Transverse colon (tissue), 4 donors: ENCODE data around the gene TANGO6. TPM values are rescaled to one million over a fixed set of nuclear protein-coding genes. Genes with fewer than 3 reads are reported as not detected.

Experiments
- DNase-seq: peaks from one replicate; pipeline ENCODE4 v3.0.0-alpha.2; 2019
- H3K27ac ChIP-seq, 4 donors: fragments of 200-600 bp; sonication (generic); 2 replicates each; pipeline ENCODE4 v1.5.1; 2016 to 2018; ENCODE audit warnings: inconsistent platforms in 4 of 4
- H3K27me3 ChIP-seq: fragments of 200-600 bp; sonication (generic); 2 replicates; pipeline ENCODE4 v1.5.1; 2017; ENCODE audit warnings: inconsistent platforms
- H3K36me3 ChIP-seq, 4 donors: fragments of 200-600 bp; sonication (generic); 2 replicates each; pipeline ENCODE4 v1.5.1; 2017 to 2019; ENCODE audit warnings: inconsistent platforms in 4 of 4
- H3K4me1 ChIP-seq, 4 donors: fragments of 200-600 bp; sonication (generic); 2 replicates each; pipeline ENCODE4 v1.5.1; 2017 to 2020; ENCODE audit warnings: inconsistent platforms in 4 of 4
- H3K4me3 ChIP-seq, 4 donors: fragments of 200-600 bp; sonication (generic); 1 replicate in 1 of 4; 2 replicates in 3 of 4; pipeline versions ENCODE4 v1.5.1 to v1.6.1; 2017 to 2019; ENCODE audit warnings: inconsistent platforms in 4 of 4
- H3K9me3 ChIP-seq, 2 donors: fragments of 200-600 bp; sonication (generic); 2 replicates each; pipeline ENCODE4 v1.5.1; 2017 to 2019; ENCODE audit warnings: inconsistent platforms in 2 of 2
- EP300 ChIP-seq: sonication (generic); formaldehyde crosslinking; IDR thresholded peaks from one replicate; pipeline ENCODE4 v1.6.1; 2017; ENCODE audit warnings: antibody characterized with exemption, low read depth
- POLR2A ChIP-seq: fragments of 450-650 bp; IDR thresholded peaks from one replicate; pipeline ENCODE4 v1.6.1; 2016; ENCODE audit warnings: antibody characterized with exemption, mild to moderate bottlenecking, moderate library complexity
- POLR2AphosphoS5 ChIP-seq, 3 donors: sonication (generic); formaldehyde crosslinking; IDR thresholded peaks; one replicate each; pipeline ENCODE4 v1.6.1; 2016; ENCODE audit warnings: antibody characterized with exemption in 3 of 3
- whole genome bisulfite sequencing, 2 donors: methylation state at CpG; one replicate each; pipeline ENCODE4 v1.1.5; 2018; ENCODE audit warnings: low coverage in 1 of 2; 5-methylcytosine and 5-hydroxymethylcytosine counted together
- in situ Hi-C, 4 donors: fragments of 200-750 bp; cut with MboI; loops; one replicate each; pipeline versions ENCODE4 v1.15.0 to v1.15.1; 2017; ENCODE audit warnings: low sequenced_read_pairs in 3 of 4, low pct_ligation_motif_present in 1 of 4, low pct_unique_long_range_greater_than_20kb in 1 of 4
- intact Hi-C: fragments of 100-400 bp; cut with DNase I; formaldehyde crosslinking; loops from one replicate; pipeline ENCODE4 v1.15.1; 2023; ENCODE audit warnings: low total_unique reads
- total RNA-seq, 4 donors: library from RNA; depleted of rRNA; stranded (reverse); fragments of >200 nt; gene quantifications; one replicate each; pipeline ENCODE4 v1.1.0, GENCODE V29; 2016
- TF ChIP-seq, protein P1 (sequence below), 5 experiments: fragments of 200-600 bp in 3 of 5; fragments of 450-650 bp in 2 of 5; sonication (generic) in 3 of 5; IDR thresholded peaks; 1 replicate in 2 of 5; 2 replicates in 3 of 5; pipeline ENCODE4 v1.5.1; 2016 to 2017; ENCODE audit warnings: antibody characterized with exemption in 5 of 5, inconsistent platforms in 3 of 5, mild to moderate bottlenecking in 2 of 5, moderate library complexity in 1 of 5

Gene TANGO6
- total RNA-seq, 4 donors from 2014 or later: 10.6 to 55.4 (median 22.8) TPM

DNA sequence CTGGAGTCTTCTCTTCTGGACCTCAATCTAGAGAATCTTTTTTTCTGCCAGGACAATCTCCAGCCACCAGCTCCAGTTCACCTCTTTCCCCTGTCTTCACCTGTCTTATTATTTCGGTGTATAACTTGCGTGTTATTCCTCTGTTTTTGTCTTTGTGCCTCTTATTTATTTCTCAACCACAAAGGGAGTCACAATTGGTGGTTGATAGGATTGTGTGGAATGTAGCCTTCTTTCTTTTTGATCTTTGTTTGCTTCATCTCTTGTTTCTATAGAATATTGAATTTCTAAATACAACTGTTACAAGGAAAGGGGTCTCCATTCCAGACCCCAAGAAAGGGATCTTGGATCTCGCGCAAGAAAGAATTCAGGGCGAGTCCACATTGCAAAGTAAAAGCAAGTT lies 226.2 kb downstream of the TANGO6 start:
- no peak for DNase-seq
- intact Hi-C loops: no loop called here
- in situ Hi-C loops: no loop called here
- no peaks in the 10 kb centered on the region for H3K27me3 ChIP-seq
- no peak overlapping the region for H3K4me3 ChIP-seq
- H3K27ac ChIP-seq: no peak overlapping the region
- H3K9me3 ChIP-seq: no peaks in the 10 kb centered on the region
- TF ChIP-seq POLR2AphosphoS5 (IDR thresholded peaks at IDR 0.05) (no peak), EP300 (no peak), POLR2A (no peak)
- TF ChIP-seq, protein P1, sequence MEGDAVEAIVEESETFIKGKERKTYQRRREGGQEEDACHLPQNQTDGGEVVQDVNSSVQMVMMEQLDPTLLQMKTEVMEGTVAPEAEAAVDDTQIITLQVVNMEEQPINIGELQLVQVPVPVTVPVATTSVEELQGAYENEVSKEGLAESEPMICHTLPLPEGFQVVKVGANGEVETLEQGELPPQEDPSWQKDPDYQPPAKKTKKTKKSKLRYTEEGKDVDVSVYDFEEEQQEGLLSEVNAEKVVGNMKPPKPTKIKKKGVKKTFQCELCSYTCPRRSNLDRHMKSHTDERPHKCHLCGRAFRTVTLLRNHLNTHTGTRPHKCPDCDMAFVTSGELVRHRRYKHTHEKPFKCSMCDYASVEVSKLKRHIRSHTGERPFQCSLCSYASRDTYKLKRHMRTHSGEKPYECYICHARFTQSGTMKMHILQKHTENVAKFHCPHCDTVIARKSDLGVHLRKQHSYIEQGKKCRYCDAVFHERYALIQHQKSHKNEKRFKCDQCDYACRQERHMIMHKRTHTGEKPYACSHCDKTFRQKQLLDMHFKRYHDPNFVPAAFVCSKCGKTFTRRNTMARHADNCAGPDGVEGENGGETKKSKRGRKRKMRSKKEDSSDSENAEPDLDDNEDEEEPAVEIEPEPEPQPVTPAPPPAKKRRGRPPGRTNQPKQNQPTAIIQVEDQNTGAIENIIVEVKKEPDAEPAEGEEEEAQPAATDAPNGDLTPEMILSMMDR (IDR thresholded peaks at IDR 0.05): no peak
- no peaks in the 10 kb centered on the region for H3K36me3 ChIP-seq
- no peaks in the 10 kb centered on the region for H3K4me1 ChIP-seq
- WGBS, 2 donors: 95 to 100% methylated on average over 5 of the region's 5 CpGs

DNA sequence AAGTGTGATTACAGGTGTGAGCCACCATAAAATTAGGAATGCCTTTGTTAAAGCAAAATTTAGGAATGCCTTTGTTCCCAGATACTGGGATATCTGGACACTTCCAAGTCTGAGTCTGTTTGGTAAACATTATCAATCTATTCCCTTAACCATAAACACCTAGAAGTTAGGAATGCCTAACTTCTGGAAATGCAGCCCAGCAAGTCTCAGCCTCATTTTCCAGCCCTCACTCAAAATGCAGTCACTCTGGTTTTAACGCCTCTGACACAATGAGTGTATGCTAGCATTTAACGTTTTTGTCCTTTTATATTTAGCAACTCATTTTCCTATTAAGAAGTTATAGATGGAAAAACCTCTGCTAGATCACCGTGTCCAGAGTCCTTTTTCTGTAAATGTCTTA lies 227.7 kb downstream of the TANGO6 start:
- Histone ChIP-seq H3K4me3 (no peak overlapping the region), H3K4me1 (no peaks in the 10 kb centered on the region), H3K27ac (no peak overlapping the region), H3K36me3 (no peaks in the 10 kb centered on the region), H3K9me3 (no peaks in the 10 kb centered on the region), H3K27me3 (no peaks in the 10 kb centered on the region)
- in situ Hi-C loops: no loop called here
- TF ChIP-seq EP300 (no peak), POLR2A (no peak)
- TF ChIP-seq, protein P1 (IDR thresholded peaks at IDR 0.05): no peak
- intact Hi-C loops: no loop called here
- 73 to 78% methylated on average over 3 of the region's 3 CpGs for WGBS, 2 donors
- DNase-seq: no peak

DNA sequence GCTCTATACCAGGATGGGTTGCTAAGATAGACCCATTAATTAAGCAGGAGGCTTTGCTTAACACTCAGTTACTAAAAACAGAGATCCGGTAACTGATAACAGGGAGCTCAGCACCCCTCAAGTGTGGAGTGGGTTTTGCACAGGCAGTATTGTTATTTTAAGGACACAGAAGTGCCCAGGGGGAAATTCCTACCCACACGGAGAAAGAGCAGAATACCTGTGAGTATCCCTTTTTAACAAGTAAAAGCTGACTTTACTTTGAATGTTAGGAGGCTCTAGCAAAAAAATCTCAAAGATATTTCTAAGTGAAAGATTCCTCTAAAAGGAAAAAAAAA lies 229.3 kb downstream of the TANGO6 start:
- in situ Hi-C loops: no loop called here
- H3K4me3 ChIP-seq: no peak overlapping the region
- H3K9me3 ChIP-seq: no peaks in the 10 kb centered on the region
- intact Hi-C loops: no loop called here
- no peaks in the 10 kb centered on the region for H3K4me1 ChIP-seq
- TF ChIP-seq, protein P1 (IDR thresholded peaks at IDR 0.05): no peak
- no peak for TF ChIP-seq POLR2AphosphoS5 (IDR thresholded peaks at IDR 0.05)
- TF ChIP-seq POLR2A: no peak
- no peak for TF ChIP-seq EP300
- H3K27me3 ChIP-seq: no peaks in the 10 kb centered on the region
- H3K36me3 ChIP-seq: no peaks in the 10 kb centered on the region
- 84 to 86% methylated on average over 1 to 2 of the region's 2 CpGs for WGBS, 2 donors
- no peak overlapping the region for H3K27ac ChIP-seq
- no peak for DNase-seq

DNA sequence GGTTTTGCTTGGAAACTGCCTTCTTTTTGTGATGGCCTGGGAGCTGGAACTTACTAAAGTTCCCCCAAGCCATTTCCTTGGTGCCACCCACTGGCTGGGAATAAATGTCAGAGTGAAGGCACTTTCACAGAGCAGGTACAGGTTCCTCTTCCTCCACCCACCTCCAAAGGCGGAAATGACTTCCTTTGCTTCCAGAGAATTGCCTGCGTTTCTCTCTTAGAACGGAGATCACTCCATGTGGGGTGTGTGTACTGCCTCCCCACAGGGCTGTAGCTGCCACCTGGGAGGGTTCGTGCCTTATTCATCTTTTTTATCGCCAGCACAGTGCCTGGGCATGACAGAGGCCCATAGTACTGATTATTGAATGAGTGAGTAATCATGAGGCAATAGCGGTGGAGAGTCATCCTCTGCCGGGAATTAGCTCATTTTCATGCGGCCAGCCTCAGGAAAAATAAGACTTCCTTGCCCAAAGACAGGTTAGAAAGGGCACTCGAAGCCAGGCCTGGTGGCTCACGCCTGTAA lies 229.9 kb downstream of the TANGO6 start:
- in situ Hi-C loops: no loop called here
- DNase-seq: no peak
- TF ChIP-seq POLR2A: no peak
- no peak for TF ChIP-seq EP300
- no peak for TF ChIP-seq POLR2AphosphoS5 (IDR thresholded peaks at IDR 0.05)
- TF ChIP-seq, protein P1 (IDR thresholded peaks at IDR 0.05): no peak
- 87% methylated on average over 10 of the region's 10 CpGs; no CpG with 5 or more reads in 1 of the 2 donors for WGBS, 2 donors
- no peak overlapping the region for H3K27ac ChIP-seq
- H3K9me3 ChIP-seq: no peaks in the 10 kb centered on the region
- no peaks in the 10 kb centered on the region for H3K27me3 ChIP-seq
- intact Hi-C loops: no loop called here
- H3K36me3 ChIP-seq: no peaks in the 10 kb centered on the region
- H3K4me3 ChIP-seq: no peak overlapping the region
- no peaks in the 10 kb centered on the region for H3K4me1 ChIP-seq
